HPDE6-E6E7 (cell line): ENCODE measurements around the gene ADAM10.
"Not testable (repeated sequence)": the region's sequence is repeated elsewhere in the genome, so short reads cannot be mapped to it uniquely, and the experiment has no call there.

Source experiments
- DNase-seq: peaks from one replicate; pipeline ENCODE4 v3.0.0; 2011; ENCODE audit warnings: missing footprints; ENCODE audit errors: extremely low spot score

ADAM10 gene

GRCh38 chr15:58608129-58608590 is 141.3 kb downstream of the ADAM10 start:
- DNase-seq, result no peak

GRCh38 chr15:58606577-58607080 is 142.9 kb downstream of the ADAM10 start:
- no peak for DNase-seq

- no peak for DNase-seq
Measured at GRCh38 chr15:58605931-58606530, 143.5 kb downstream of the ADAM10 start.

- DNase-seq, result no peak
Measured at GRCh38 chr15:58604455-58604923, 145.0 kb downstream of the ADAM10 start.

- DNase-seq, result not testable (repeated sequence)
Measured at GRCh38 chr15:58603927-58604326, 145.6 kb downstream of the ADAM10 start.

- no peak for DNase-seq
Measured at GRCh38 chr15:58602823-58603222, 146.7 kb downstream of the ADAM10 start.

GRCh38 chr15:58598829-58599210 is 150.7 kb downstream of the ADAM10 start:
- DNase-seq, result no peak

- DNase-seq, result no peak
Measured at GRCh38 chr15:58597943-58598828, 151.3 kb downstream of the ADAM10 start.

GRCh38 chr15:58595516-58596263 is 153.8 kb downstream of the ADAM10 start:
- DNase-seq, result no peak

- no peak for DNase-seq
Measured at GRCh38 chr15:58594898-58595297, 154.6 kb downstream of the ADAM10 start.

- DNase-seq, result no peak
Measured at GRCh38 chr15:58593870-58594269, 155.6 kb downstream of the ADAM10 start.

GRCh38 chr15:58590926-58591325 is 158.6 kb downstream of the ADAM10 start:
- DNase-seq, result no peak

GRCh38 chr15:58590236-58590635 is 159.3 kb downstream of the ADAM10 start:
- no peak for DNase-seq

GRCh38 chr15:58589047-58589446 is 160.5 kb downstream of the ADAM10 start:
- DNase-seq, result no peak

- DNase-seq, result no peak
Measured at GRCh38 chr15:58588096-58588495, 161.4 kb downstream of the ADAM10 start.

GRCh38 chr15:58587486-58587885 is 162.0 kb downstream of the ADAM10 start:
- no peak for DNase-seq

- DNase-seq, result no peak
Measured at GRCh38 chr15:58585693-58586443, 163.6 kb downstream of the ADAM10 start.

- DNase-seq, result no peak
Measured at GRCh38 chr15:58584789-58585461, 164.6 kb downstream of the ADAM10 start.

- no peak for DNase-seq
Measured at GRCh38 chr15:58583171-58583908, 166.2 kb downstream of the ADAM10 start.

- DNase-seq, result no peak
Measured at GRCh38 chr15:58582160-58582559, 167.3 kb downstream of the ADAM10 start.
